GM15510 (cell line): ENCODE results near the gene CDHR2.

ENCODE experiments used
- POLR2A ChIP-seq: IDR thresholded peaks from 3 replicates; pipeline ENCODE4 v1.6.1; 2011; ENCODE audit warnings: borderline replicate concordance; ENCODE audit not compliant: insufficient read length; ENCODE audit errors: extremely low read depth

The CDHR2 gene

DNA sequence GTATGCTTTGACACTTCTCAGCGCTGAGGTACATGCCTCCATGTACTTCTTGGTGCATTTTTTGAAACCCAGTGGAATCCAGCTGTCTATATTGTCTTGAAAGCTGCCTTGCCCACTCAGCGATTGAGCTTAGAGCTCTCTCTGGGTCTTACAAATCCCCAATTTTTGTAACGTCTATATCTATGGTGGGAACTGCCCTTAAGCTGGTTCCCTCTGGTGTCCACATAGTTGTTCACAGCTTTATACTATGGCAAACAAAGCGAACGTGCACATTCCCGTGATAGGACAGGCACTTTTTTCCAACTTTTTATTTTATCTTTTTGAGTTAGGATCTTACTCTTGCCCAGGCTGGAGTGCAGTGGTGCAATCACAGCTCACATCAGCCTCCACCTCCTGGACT, 20.9 kb downstream of the CDHR2 start:
- TF ChIP-seq POLR2A: no peak

DNA sequence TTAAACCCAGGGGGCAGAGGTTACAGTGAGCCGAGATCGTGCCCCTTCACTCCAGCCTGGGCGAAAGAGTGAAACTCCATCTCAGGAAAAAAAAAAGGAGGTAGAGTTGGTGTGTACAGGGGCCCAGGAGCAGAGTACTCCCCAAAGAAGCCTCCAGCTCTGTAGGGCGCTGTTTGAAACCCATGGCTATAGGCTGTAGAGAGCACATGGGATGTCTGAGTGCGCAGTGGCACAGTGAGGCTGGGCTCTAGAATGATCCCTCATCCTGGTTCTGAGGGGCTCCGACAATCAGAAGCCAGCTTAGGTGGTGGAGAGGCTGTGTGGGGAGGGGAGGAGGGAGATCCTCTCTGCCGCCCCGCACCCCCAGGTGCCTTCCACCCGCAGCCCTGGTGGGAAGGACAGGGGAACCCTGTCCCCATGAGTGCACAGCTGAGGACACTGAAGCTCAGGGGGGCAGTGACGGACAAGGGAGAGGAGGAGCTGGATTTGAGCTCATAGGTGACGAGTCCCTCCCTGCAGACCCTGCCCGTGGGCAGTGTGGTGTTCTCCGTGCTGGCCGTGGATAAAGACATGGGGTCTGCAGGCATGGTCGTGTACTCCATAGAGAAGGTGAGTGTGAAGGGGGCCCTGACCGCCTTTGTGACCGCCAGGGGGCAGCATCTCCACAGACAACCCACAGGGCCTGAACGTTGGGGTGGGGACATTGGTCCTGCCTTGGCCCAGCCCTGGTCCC, 24.6 kb downstream of the CDHR2 start:
- no peak for TF ChIP-seq POLR2A

DNA sequence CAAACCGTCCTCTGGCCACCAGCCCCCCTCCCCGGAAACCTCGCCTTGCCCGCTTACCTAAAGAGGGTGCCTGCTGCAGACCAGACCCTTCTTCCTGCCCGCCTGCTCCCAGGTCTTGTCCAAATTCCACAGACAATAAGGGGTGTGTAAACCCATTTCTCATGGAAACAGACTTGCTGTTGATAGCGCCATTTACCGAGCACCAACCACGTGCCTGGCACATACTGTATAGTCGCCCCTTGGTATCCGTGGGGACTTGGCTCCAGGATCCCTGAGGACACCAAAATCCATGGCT, 25.1 kb downstream of the CDHR2 start:
- no peak for TF ChIP-seq POLR2A

DNA sequence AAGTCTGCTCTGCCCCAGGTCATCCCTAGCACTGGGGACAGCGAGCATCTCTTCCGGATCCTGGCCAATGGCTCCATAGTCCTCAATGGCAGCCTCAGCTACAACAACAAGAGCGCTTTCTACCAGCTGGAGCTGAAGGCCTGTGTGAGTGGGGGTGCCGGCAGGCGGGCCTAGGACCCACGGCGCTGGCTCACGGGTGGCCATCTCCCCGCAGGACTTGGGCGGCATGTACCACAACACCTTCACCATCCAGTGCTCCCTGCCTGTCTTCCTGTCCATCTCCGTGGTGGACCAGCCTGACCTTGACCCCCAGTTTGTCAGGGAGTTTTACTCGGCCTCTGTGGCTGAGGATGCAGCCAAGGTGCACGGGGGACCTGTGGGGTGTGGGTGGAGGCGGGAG, 25.9 kb downstream of the CDHR2 start:
- no peak for TF ChIP-seq POLR2A

DNA sequence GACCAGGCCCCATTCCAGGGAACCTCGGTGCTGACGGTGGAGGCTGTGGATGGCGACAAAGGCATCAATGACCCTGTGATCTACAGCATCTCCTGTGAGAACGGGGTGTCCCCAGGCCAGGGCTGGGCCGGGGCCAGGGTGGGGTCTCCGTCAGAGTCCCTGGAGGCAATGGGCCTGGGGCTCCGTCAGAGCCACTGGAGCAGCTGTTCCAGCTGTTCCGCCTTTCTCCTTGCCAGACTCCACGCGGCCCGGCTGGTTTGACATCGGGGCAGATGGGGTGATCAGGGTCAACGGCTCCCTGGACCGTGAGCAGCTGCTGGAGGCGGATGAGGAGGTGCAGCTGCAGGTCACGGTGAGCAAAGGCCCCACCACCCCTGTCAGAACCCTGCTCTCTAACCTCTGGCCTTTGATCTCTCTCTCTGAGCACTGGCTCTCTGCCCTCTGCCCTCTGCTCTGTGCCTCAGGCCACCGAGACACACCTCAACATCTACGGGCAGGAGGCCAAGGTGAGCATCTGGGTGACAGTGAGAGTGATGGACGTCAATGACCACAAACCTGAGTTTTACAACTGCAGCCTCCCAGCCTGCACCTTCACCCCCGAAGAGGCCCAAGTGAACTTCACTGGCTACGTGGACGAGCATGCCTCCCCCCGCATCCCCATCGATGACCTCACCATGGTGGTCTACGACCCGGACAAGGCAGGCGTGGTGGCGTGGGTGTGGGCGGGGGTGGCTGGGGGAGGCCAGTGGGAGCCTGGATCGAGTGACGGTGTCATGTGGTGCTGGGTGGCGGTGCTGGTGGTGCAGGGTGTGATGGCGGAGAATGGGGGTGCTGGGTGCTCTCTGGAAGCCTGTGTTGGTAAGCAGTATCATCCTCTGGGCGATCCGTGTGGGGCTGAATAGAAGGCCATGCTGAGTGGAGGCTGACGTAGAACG, 26.6 kb downstream of the CDHR2 start:
- TF ChIP-seq POLR2A: no peak

DNA sequence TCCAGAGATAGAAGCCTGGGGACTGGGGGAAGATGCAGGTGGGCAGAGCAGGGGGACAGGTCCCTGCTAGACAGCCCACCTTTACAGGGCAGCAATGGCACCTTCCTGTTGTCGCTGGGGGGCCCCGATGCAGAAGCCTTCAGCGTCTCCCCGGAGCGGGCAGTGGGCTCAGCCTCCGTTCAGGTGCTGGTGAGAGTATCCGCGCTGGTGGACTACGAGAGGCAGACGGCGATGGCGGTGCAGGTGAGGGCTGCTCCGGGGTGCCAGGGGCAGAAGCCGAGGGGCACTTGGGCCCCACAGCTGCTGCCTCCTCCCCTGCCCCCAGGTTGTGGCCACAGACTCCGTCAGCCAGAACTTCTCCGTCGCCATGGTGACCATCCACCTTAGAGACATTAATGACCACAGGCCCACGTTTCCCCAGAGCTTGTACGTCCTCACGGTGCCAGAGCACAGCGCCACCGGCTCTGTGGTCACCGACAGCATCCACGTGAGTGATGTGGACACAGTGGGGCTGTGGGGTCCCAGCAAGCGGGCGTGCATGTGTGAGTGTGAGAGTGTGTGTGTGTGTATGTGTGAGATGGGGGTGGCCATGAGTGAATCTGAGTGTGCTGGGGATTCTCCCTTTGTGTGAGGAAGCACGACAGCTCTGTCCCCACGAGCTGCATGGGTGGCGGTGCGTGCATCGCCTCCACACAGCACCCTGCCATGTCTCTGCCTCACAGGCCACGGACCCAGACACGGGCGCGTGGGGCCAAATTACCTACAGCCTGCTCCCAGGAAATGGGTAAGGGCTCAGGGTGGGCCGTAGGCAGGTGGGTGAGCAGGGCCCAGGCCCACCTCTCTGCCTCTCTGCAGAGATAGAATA, 28.4 kb downstream of the CDHR2 start:
- TF ChIP-seq POLR2A: no peak

DNA sequence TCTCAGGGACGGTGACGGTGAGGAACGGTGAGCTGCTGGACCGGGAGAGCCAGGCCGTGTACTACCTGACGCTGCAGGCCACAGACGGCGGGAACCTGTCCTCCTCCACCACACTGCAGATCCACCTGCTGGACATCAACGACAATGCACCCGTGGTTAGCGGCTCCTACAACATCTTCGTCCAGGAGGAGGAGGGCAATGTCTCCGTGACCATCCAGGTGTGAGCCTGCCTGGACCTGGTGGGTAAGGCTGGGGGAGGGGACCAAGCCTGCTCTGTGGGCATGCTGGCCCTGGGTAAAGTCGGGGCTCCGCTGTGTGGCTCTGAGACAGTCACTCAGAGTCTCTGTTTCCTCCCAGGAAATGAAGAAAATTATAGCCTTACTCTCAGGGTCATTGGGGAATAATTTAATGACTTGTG, 29.3 kb downstream of the CDHR2 start:
- TF ChIP-seq POLR2A: no peak

DNA sequence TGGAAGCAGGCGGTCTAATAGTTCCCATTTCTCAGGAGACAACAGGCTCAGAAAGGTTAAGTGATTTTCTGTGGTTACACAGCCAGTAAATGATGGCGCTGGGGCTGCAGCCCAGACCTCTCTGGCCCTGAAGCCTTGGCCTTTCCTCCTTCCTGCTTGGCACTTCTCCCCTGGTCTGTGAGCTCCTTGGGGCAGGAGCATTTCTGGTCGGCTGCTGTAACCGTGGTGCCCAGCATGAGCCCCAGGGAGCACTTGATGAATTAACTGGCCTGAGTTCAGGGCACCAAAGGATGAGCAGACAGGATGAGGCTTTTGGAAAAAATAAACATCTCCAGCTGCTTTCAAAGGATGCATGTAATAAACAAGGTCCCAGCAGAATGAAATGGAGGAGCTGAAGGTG, 30.2 kb downstream of the CDHR2 start:
- no peak for TF ChIP-seq POLR2A

DNA sequence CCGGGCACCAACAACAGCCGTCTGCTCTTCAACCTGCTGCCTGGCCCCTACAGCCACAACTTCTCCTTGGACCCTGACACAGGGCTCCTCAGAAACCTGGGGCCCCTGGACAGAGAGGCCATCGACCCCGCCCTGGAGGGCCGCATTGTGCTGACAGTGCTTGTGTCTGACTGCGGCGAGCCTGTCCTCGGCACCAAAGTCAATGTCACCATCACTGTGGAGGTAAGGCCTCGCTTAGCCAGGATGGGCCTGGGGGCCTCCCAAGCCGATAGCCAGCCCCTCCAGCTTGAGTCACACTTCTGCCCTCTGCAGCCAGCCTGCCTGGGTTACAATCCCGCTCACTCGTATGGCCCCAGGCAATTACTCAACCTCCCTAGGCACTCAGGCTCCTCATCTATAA, 32.2 kb downstream of the CDHR2 start:
- TF ChIP-seq POLR2A: no peak

DNA sequence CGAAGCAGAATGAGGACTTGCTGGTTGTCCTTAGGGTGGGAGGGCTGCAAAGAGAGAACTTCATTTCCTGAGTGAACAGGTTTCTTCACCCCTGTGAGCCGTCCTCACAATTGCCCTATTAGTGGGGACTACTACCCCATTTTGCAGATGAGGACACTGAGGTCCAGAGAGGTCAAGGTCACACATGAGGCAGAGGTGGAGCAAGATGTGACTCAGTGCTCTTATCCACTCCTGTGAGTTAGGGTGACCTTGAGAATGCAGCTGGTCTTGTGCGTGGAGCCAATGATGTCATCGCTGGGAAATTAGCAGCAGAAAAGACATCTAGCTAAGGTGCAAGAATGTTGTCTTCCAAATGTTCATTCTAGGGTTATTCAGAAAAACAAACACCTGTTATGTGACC, 33.9 kb downstream of the CDHR2 start:
- TF ChIP-seq POLR2A: no peak

DNA sequence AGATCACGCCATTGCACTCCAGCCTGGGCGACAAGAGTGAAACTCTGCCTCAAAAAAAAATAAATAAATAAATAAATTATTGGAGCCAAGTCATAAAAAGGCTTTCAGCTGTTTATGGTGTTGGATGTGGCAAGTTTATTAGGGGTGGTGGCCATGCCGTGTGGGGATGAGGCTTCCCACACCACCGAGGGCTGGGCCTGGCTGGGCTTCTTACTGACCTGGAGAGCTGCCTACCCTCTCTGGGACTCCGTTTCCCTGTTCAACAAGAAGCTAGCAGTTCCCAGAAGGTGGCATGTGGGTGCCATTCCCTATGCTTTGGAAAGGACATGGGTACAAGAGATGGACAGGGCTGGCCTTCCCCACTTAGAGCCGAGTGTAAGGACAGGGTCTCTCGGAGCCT, 38.3 kb downstream of the CDHR2 start:
- TF ChIP-seq POLR2A: no peak

DNA sequence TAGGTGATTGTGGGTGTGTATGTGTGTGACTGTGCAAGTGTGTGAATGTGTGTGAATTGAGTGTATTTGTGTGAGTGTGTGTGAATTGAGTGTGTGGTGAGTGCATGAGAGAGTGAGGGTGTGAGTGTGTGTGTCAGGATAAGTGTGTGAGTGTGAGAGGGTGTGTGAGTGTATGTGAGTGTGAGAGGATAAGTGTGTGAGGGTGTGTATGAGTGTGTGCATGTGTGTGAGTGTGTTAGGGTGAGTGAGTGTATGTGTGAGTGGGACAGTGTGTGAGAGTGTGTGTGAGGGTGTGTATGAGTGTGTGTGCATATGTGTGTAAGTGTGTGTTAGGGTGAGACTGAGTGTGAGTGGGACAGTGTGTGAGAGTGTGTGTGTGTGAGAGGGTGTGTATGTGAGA, 39.2 kb downstream of the CDHR2 start:
- TF ChIP-seq POLR2A: no peak

DNA sequence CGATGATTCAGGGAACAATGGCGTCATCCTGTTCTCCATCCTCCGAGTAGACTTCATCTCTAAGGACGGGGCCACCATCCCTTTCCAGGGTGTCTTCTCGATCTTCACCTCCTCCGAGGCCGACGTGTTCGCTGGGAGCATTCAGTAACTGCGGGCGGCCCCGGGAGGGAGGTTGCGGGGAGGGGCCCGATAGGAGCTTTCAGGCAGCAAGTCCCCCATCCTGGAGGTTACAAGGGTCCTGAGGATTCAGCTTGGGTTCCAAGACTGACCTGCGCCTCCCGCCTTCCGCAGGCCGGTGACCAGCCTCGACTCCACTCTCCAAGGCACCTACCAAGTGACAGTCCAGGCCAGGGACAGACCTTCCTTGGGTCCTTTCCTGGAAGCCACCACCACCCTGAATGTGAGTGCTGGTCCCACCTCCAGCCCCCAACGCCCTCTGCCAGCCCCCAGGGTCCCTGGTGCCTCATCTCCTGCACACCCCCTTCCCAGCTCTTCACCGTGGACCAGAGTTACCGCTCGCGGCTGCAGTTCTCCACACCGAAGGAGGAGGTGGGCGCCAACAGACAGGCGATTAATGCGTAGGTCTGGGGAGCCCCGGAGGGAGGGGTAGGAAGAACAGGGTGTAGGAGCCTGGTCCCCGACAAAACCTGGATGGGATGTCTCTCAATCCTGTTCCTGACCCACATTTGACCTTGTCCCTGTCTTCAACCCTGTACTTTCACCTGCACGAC, 40.1 kb downstream of the CDHR2 start:
- TF ChIP-seq POLR2A: no peak

DNA sequence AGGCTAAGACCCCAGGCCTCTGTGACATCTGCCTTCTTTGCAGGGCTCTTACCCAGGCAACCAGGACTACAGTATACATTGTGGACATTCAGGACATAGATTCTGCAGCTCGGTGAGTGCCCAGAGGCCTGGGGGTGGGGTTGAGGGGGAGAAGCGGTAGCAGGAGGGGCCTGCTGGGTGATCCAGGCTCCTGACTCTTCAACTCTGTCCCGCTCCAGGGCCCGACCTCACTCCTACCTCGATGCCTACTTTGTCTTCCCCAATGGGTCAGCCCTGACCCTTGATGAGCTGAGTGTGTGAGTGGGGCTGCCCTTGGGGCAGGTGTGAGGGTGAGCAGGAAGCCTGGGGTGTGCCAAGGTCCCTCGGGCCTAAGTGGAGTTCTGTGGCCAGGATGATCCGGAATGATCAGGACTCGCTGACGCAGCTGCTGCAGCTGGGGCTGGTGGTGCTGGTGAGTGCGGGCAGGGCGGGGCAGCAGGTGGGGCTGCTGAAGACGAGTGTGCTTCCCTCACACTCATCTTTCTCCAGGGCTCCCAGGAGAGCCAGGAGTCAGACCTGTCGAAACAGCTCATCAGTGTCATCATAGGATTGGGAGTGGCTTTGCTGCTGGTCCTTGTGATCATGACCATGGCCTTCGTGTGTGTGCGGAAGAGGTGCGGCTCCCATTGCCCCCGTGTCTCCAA, 41.0 kb downstream of the CDHR2 start:
- TF ChIP-seq POLR2A: no peak
